GM12878 (cell line): ENCODE measurements around the gene CNGB1. TPM values are rescaled to one million over a fixed set of nuclear protein-coding genes. Genes with fewer than 3 reads are reported as not detected.

Source experiments
- ATAC-seq: fragments of 200-7000 bp; cut with Tn5 transposase; 3 replicates; pipeline ENCODE4 v1.9.1; 2020; ENCODE audit warnings: mild to moderate bottlenecking, moderate library complexity
- BruUV-seq: library from RNA; stranded (reverse); fragments of 400-500 nt; replicated peaks from 2 replicates; lab custom pipeline; 2021; lab: Mats Ljungman, UMichigan
- CTCF ChIA-PET: fragments of 300-600 bp; sonication (Branson Sonifier 250); formaldehyde crosslinking; extraction: SDS; loops from one replicate; lab custom pipeline; 2021; ENCODE audit warnings: inconsistent platforms; lab: Yijun Ruan, JAX
- POLR2A ChIA-PET: fragments of 350-600 bp; formaldehyde crosslinking; extraction: SDS; loops from one replicate; lab custom pipeline; 2021; ENCODE audit warnings: inconsistent platforms; lab: Charles Lee
- RAD21 ChIA-PET: fragments of 300-600 bp; sonication (Branson Sonifier 250); formaldehyde crosslinking; loops from one replicate; lab custom pipeline; 2023; ENCODE audit warnings: antibody characterized with exemption; ENCODE audit not compliant: unreplicated experiment; lab: Charles Lee
- SMC1A ChIA-PET: fragments of 300-600 bp; sonication (Branson Sonifier 250); formaldehyde crosslinking; loops from one replicate; lab custom pipeline; 2023; ENCODE audit not compliant: unreplicated experiment, uncharacterized antibody; lab: Charles Lee
- DNase-seq: peaks from one replicate; pipeline ENCODE4 v3.0.0-alpha.2; 2011; ENCODE audit warnings: low read depth, low spot score
- FAIRE-seq: peaks from 3 replicates; lab custom pipeline; 2011; peaks lifted over from hg19 to GRCh38; lab: Jason Lieb, UNC
- H2AFZ ChIP-seq: 2 replicates; pipeline ENCODE4 v1.6.0; 2011; ENCODE audit warnings: low read depth, low read length, control low read depth; ENCODE audit not compliant: control insufficient read depth
- H3K27ac ChIP-seq: 2 replicates; pipeline ENCODE4 v1.5.1; 2011; ENCODE audit warnings: control low read depth; ENCODE audit not compliant: control insufficient read depth, insufficient read depth
- H3K27me3 ChIP-seq, 2 experiments: replicated peaks in 1 of 2; 2 replicates each; pipeline versions ENCODE4 v1.6.0 to v1.6.1; 2011; ENCODE audit warnings: low read length in 1 of 2; ENCODE audit not compliant: control insufficient read depth in 2 of 2, insufficient read depth in 2 of 2
- H3K36me3 ChIP-seq, 2 experiments: 2 replicates each; pipeline ENCODE4 v1.5.1; 2011; ENCODE audit warnings: low read length in 1 of 2; ENCODE audit not compliant: control insufficient read depth in 2 of 2, insufficient read depth in 2 of 2
- H3K4me1 ChIP-seq: 2 replicates; pipeline ENCODE4 v1.6.1; 2011; ENCODE audit warnings: mild to moderate bottlenecking, low read length, moderate library complexity, mixed read lengths; ENCODE audit not compliant: control insufficient read depth, insufficient read depth
- H3K4me2 ChIP-seq: 2 replicates; pipeline ENCODE4 v1.6.0; 2011; ENCODE audit warnings: control low read depth; ENCODE audit not compliant: control insufficient read depth, insufficient read depth
- H3K4me3 ChIP-seq: fragments of 200-600 bp; sonication (generic); 2 replicates; pipeline ENCODE4 v1.5.1; 2016
- H3K79me2 ChIP-seq: 2 replicates; pipeline ENCODE4 v1.6.0; 2011; ENCODE audit warnings: low read length; ENCODE audit not compliant: control insufficient read depth, insufficient read depth
- H3K9ac ChIP-seq: 2 replicates; pipeline ENCODE4 v1.8.0; 2011; ENCODE audit warnings: low read length, control low read depth, mixed read lengths; ENCODE audit not compliant: control insufficient read depth, insufficient read depth
- H3K9me3 ChIP-seq: replicated peaks from 3 replicates; pipeline ENCODE4 v1.5.1; 2011; ENCODE audit warnings: mild to moderate bottlenecking, low read length; ENCODE audit not compliant: control insufficient read depth, insufficient read depth
- H4K20me1 ChIP-seq: 2 replicates; pipeline ENCODE4 v1.6.0; 2011; ENCODE audit not compliant: control insufficient read depth, insufficient read depth
- CTCF ChIP-seq, 3 experiments: IDR thresholded peaks in 2 of 3; conservative IDR thresholded peaks in 1 of 3; 2 replicates each; pipeline ENCODE4 v1.5.1; 2011; ENCODE audit warnings: low read depth in 3 of 3, low read length in 3 of 3, mild to moderate bottlenecking in 3 of 3, control low read depth in 2 of 3, moderate library complexity in 2 of 3, inconsistent platforms in 1 of 3, mixed read lengths in 1 of 3; ENCODE audit not compliant: control insufficient read depth in 2 of 3, insufficient read depth in 1 of 3; ENCODE audit errors: extremely low read depth in 1 of 3
- EGR1 ChIP-seq, 2 experiments: IDR thresholded peaks; 1 replicate in 1 of 2; 2 replicates in 1 of 2; pipeline ENCODE4 v1.6.1; 2011 to 2012; ENCODE audit warnings: low read depth in 2 of 2, low read length in 2 of 2, borderline replicate concordance in 1 of 2, mild to moderate bottlenecking in 1 of 2, moderate library complexity in 1 of 2
- EP300 ChIP-seq, 2 experiments: fragments of 150-350 bp in 1 of 2; IDR thresholded peaks; 2 replicates each; pipeline ENCODE4 v1.6.1; 2011 to 2012; ENCODE audit warnings: low read depth in 2 of 2, low read length in 2 of 2, borderline replicate concordance in 1 of 2, improper control_type of control experiment in 1 of 2, inconsistent platforms in 1 of 2; ENCODE audit not compliant: control insufficient read depth in 1 of 2
- HSF1 ChIP-seq: fragments of 150-350 bp; IDR thresholded peaks from 2 replicates; pipeline ENCODE4 v1.6.1; 2014; ENCODE audit warnings: mild to moderate bottlenecking, low read depth, low read length
- KLF5 ChIP-seq: fragments of 450-650 bp; IDR thresholded peaks from 2 replicates; pipeline ENCODE4 v1.6.1; 2014; ENCODE audit warnings: mild to moderate bottlenecking; ENCODE audit not compliant: partially characterized antibody
- NBN ChIP-seq: fragments of 450-650 bp; IDR thresholded peaks from 2 replicates; pipeline ENCODE4 v1.6.1; 2016
- NFYA ChIP-seq: IDR thresholded peaks from 2 replicates; pipeline ENCODE4 v1.6.1; 2011; ENCODE audit warnings: low read depth, mild to moderate bottlenecking, low read length, improper control_type of control experiment, borderline replicate concordance
- NFYB ChIP-seq: IDR thresholded peaks from 2 replicates; pipeline ENCODE4 v1.6.1; 2011; ENCODE audit warnings: low read depth, mild to moderate bottlenecking, low read length, improper control_type of control experiment, moderate library complexity; ENCODE audit not compliant: insufficient read depth
- NR2C1 ChIP-seq: fragments of 450-650 bp; IDR thresholded peaks from 2 replicates; pipeline ENCODE4 v1.6.1; 2017; ENCODE audit warnings: antibody characterized with exemption, mild to moderate bottlenecking, moderate library complexity
- RFX5 ChIP-seq: IDR thresholded peaks from 2 replicates; pipeline ENCODE4 v1.6.1; 2011; ENCODE audit warnings: low read depth, low read length, improper control_type of control experiment
- SIX5 ChIP-seq: IDR thresholded peaks from 2 replicates; pipeline ENCODE4 v1.6.1; 2011; ENCODE audit warnings: mild to moderate bottlenecking, low read depth, low read length, moderate library complexity; ENCODE audit not compliant: severe bottlenecking
- TBL1XR1 ChIP-seq: IDR thresholded peaks from 2 replicates; pipeline ENCODE4 v1.6.1; 2012; ENCODE audit warnings: low read depth, low read length, improper control_type of control experiment
- TCF12 ChIP-seq: IDR thresholded peaks from 2 replicates; pipeline ENCODE4 v1.6.1; 2011; ENCODE audit warnings: low read depth, mild to moderate bottlenecking, low read length
- ZNF207 ChIP-seq: fragments of 450-650 bp; IDR thresholded peaks from 2 replicates; pipeline ENCODE4 v1.6.1; 2014; ENCODE audit warnings: antibody characterized with exemption, mild to moderate bottlenecking, borderline replicate concordance
- ZNF217 ChIP-seq: fragments of 450-650 bp; IDR thresholded peaks from 2 replicates; pipeline ENCODE4 v1.6.1; 2017; ENCODE audit warnings: antibody characterized with exemption, mild to moderate bottlenecking
- ZNF24 ChIP-seq: fragments of 450-650 bp; IDR thresholded peaks from 2 replicates; pipeline ENCODE4 v1.6.1; 2017; ENCODE audit warnings: antibody characterized with exemption, mild to moderate bottlenecking
- WGBS: methylation state at CpG from one replicate; pipeline ENCODE4 v1.1.6; 2016; ENCODE audit warnings: low lambda C conversion rate; ENCODE audit not compliant: insufficient replicate concordance, insufficient coverage; ENCODE audit errors: missing lambda C conversion rate; 5-methylcytosine and 5-hydroxymethylcytosine counted together
- in situ Hi-C: fragments of 300-500 bp; cut with MboI; formaldehyde crosslinking; loops from 9 replicates; pipeline ENCODE4 v1.14.3; 2018; ENCODE audit warnings: mixed read lengths
- intact Hi-C: fragments of 100-400 bp; cut with micrococcal nuclease; formaldehyde crosslinking; loops from one replicate; pipeline ENCODE4 v1.14.2; 2022; ENCODE audit not compliant: unreplicated experiment
- polyA plus RNA-seq, 11 experiments: library from polyadenylated mRNA; depleted of rRNA in 4 of 11; unstranded in 6 of 11; stranded (reverse) in 5 of 11; fragments of >200 nt; fragmentation: Nextera tagmentation in 4 of 11; fragmentation: Illumina TruSeq in 1 of 11; extraction: Ambion mirVana in 4 of 11; extraction: Trizol in 1 of 11; gene quantifications; 1 replicate in 1 of 11; 2 replicates in 10 of 11; pipeline versions ENCODE4 v1.2.1 to v1.2.3, GENCODE V29; 2011 to 2016; ENCODE audit warnings: inconsistent platforms in 2 of 11, missing spikeins in 2 of 11, low read depth in 1 of 11
- total RNA-seq, 4 experiments: library from RNA; depleted of rRNA in 3 of 4; stranded (reverse); fragments of >200 nt in 3 of 4; fragmentation: Illumina TruSeq in 1 of 4; extraction: Trizol in 1 of 4; gene quantifications; 2 replicates each; pipeline versions ENCODE4 v1.2.1 to v1.2.3, GENCODE V29; 2013 to 2021
- TF ChIP-seq, protein P1 (sequence below): fragments of 450-650 bp; IDR thresholded peaks from 2 replicates; pipeline ENCODE4 v1.6.1; 2017; ENCODE audit warnings: mild to moderate bottlenecking, low read depth, inconsistent platforms; ENCODE audit not compliant: poor library complexity, severe bottlenecking

CNGB1 gene
- total and polyA plus RNA-seq, 10 of the 15 experiments (the other 5 are each of a cell fraction or from before 2014, with no cell fraction given), result 0.03 TPM; not detected in 9

GRCh38 chr16:57950382-57950781 is 20.5 kb downstream of the CNGB1 start:
- Histone ChIP-seq H3K36me3 (no peaks in the 10 kb centered on the region), H3K27ac (no peak overlapping the region), H3K9me3 (no peaks in the 10 kb centered on the region), H3K4me3 (no peak overlapping the region), H3K27me3 (no peaks in the 10 kb centered on the region), H3K79me2 (no peaks in the 10 kb centered on the region), H4K20me1 (no peaks in the 10 kb centered on the region), H3K4me2 (no peak overlapping the region), H3K4me1 (no peaks in the 10 kb centered on the region), H2AFZ (no peak overlapping the region), H3K9ac (no peak overlapping the region)
- DNase-seq (no peak), ATAC-seq (no peak), FAIRE-seq (no peak)
- SMC1A ChIA-PET, result no interaction called here
- TF ChIP-seq SIX5, result no peak
- TF ChIP-seq RFX5, result no peak
- no peak for TF ChIP-seq KLF5
- TF ChIP-seq NR2C1, result no peak
- TF ChIP-seq NFYA, result no peak
- no peak for TF ChIP-seq ZNF217
- no peak for TF ChIP-seq EGR1 (IDR thresholded peaks at IDR 0.05; ENCODE audit: borderline replicate concordance in 1 of 2, low read depth in 2 of 2, low read length in 2 of 2)
- no peak for TF ChIP-seq NFYB
- no peak for TF ChIP-seq TBL1XR1
- no peak for TF ChIP-seq ZNF207
- TF ChIP-seq NBN, result no peak
- TF ChIP-seq, protein P1, sequence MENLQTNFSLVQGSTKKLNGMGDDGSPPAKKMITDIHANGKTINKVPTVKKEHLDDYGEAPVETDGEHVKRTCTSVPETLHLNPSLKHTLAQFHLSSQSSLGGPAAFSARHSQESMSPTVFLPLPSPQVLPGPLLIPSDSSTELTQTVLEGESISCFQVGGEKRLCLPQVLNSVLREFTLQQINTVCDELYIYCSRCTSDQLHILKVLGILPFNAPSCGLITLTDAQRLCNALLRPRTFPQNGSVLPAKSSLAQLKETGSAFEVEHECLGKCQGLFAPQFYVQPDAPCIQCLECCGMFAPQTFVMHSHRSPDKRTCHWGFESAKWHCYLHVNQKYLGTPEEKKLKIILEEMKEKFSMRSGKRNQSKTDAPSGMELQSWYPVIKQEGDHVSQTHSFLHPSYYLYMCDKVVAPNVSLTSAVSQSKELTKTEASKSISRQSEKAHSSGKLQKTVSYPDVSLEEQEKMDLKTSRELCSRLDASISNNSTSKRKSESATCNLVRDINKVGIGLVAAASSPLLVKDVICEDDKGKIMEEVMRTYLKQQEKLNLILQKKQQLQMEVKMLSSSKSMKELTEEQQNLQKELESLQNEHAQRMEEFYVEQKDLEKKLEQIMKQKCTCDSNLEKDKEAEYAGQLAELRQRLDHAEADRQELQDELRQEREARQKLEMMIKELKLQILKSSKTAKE, result no peak
- TF ChIP-seq CTCF (IDR thresholded peaks at IDR 0.05 in 2 of 3, conservative IDR thresholded peaks at IDR 0.05 in 1 of 3; ENCODE audit: control insufficient read depth in 2 of 3, extremely low read depth in 1 of 3, insufficient read depth in 1 of 3, low read depth in 3 of 3, low read length in 3 of 3), result no peak
- TF ChIP-seq ZNF24, result no peak
- TF ChIP-seq TCF12, result no peak
- TF ChIP-seq HSF1, result no peak
- no peak for TF ChIP-seq EP300 (IDR thresholded peaks at IDR 0.05; ENCODE audit: borderline replicate concordance in 1 of 2, control insufficient read depth in 1 of 2, low read depth in 2 of 2, low read length in 2 of 2)
- CTCF ChIA-PET, result interaction anchor here (0.6 kb wide), 1 partner anchor 409 kb away, joined by 3 read pairs; no protein-coding TSS in a partner anchor
- in situ Hi-C loops (no loop called here), intact Hi-C loops (no loop called here)
- RAD21 ChIA-PET, result no interaction called here
- BruUV-seq, result no TSS peak
- WGBS, result 25% methylated on average over 6 of the region's 6 CpGs
- POLR2A ChIA-PET, result no interaction called here
